ENCODE results near the gene IMP3.

DNA sequence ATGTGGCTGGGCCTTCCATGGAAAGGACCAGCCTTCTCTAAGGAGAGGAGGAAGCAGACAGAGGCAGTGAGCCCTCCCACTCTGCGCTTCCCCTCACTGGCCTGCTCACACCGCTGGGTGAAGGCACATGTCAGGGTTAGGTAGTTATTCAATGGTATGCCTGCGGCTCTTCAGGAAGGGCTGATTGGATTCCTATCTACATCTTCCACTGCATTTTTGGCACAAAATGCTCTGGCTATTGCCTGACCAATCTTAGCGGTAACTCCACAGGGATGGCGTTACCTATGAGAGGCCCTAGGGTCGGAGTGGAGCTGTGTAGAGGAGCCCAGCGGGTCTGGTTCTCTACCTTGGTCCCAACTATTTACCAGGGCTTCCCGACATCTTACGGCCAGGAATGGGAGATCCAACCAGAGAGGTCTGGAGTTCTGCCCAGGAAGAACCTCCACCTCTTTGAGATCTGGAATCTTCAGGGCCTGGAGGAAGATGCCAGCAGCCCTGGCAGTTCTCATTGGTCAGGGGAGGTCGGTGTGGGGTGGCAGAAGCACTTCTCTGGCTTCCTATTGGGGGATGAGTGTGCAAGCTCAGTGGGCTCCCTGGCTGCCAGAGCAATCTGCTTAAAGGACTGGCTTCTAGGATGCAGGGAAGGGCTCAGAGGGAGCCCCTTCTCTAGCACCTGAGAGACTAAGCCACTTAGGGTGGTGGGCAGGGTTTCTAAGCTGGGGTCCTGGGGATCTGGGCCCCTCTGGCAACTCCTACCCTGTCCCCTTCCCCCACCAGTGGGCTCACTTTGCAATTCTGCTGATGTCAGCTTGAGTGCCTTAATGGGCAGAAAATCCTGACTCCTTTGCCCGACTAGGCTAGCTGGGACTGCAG, 31.9 kb upstream of the IMP3 start:
- no peak for TF ChIP-seq CTCF (IDR thresholded peaks at IDR 0.05)
- no peak for TF ChIP-seq POLR2AphosphoS5 (IDR thresholded peaks at IDR 0.05)
- no peak for TF ChIP-seq POLR2A (IDR thresholded peaks at IDR 0.05)
